ENCODE measurements around the gene COL5A1. TPM values are rescaled to one million over a fixed set of nuclear protein-coding genes. Genes with fewer than 3 reads are reported as not detected.
A peak's percentile ranks its signal among the peaks of the same experiment; 100 is the strongest.
"Not testable (repeated sequence)": the region's sequence is repeated elsewhere in the genome, so short reads cannot be mapped to it uniquely, and the experiment has no call there.

The COL5A1 gene
- total RNA-seq, 1 experiment from 2014 or later = 10.1 TPM

DNA sequence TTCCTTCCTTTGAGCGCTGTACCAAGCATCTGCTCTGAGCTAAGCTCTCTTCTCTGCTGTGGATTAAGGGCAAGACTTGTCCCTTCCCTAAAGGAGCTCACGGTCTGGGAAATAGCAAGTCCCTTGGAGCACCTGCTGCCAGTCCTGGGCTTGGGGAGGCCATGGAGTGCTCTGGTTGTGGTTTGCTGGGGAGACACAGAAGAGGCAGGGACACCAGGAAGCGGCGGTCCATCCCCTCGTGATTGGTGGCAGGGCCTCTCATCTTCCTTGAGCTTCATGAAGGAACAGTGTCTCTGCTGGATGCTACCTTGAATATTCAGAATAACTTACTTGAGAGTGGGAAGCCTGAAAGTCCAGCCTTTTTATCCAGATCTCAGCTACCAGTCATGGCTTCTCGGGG lies 35.3 kb downstream of the COL5A1 start:
- no peak overlapping the region for H3K4me3 ChIP-seq (ENCODE audit: insufficient read depth, low read depth, low read length)
- DNase-seq = no peak
- no peaks in the 10 kb centered on the region for H3K27me3 ChIP-seq (ENCODE audit: control insufficient read depth, insufficient read depth, low read length)
- no peaks in the 10 kb centered on the region for H3K36me3 ChIP-seq (replicated peaks; ENCODE audit: control insufficient read depth, insufficient read depth, low read length)

DNA sequence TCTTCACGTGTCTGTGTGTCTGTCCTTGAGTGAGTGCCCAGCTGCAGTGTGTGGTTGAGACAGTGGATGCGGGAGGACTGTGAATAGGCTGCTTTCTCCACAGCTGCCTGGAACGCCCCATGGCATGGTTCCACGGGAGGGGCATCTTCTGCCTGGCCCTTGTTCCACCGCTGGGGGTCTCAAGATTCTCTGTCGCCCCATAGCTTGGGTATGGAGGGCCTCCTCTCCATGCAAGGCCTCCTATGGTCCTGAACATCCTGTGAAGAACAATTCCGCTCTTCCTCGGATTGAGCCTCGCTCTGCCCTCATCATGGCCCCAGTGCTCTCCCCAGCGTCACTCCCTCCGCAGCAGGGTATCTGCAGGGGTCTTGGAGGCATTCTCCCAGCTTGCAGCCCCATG lies 36.1 kb downstream of the COL5A1 start:
- Histone ChIP-seq H3K4me3 (ENCODE audit: insufficient read depth, low read depth, low read length) (no peak overlapping the region), H3K27me3 (ENCODE audit: control insufficient read depth, insufficient read depth, low read length) (no peaks in the 10 kb centered on the region), H3K36me3 (replicated peaks; ENCODE audit: control insufficient read depth, insufficient read depth, low read length) (no peaks in the 10 kb centered on the region)
- DNase-seq = no peak

DNA sequence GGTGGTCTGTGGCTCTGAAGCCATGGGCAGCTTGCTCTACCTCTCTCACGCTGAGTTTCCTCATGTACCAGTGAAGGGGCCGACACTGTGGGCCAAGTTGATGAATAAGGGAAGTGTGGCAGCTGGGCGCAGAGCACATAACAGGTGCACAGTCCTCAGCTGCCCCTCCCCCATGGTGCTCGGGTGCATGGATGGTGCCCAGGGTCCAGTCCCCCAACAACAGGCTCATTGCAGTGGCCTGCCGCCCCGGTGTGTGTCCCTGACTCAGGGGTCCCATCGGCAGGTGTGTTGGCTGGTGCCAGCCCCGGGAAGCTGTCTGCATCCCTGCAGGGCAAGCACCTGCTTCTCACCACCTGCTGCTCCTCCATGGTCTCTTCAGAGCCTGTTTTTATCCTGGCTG lies 36.6 kb downstream of the COL5A1 start:
- Histone ChIP-seq H3K4me3 (ENCODE audit: insufficient read depth, low read depth, low read length) (no peak overlapping the region), H3K36me3 (replicated peaks; ENCODE audit: control insufficient read depth, insufficient read depth, low read length) (no peaks in the 10 kb centered on the region), H3K27me3 (ENCODE audit: control insufficient read depth, insufficient read depth, low read length) (no peaks in the 10 kb centered on the region)
- DNase-seq = no peak

DNA sequence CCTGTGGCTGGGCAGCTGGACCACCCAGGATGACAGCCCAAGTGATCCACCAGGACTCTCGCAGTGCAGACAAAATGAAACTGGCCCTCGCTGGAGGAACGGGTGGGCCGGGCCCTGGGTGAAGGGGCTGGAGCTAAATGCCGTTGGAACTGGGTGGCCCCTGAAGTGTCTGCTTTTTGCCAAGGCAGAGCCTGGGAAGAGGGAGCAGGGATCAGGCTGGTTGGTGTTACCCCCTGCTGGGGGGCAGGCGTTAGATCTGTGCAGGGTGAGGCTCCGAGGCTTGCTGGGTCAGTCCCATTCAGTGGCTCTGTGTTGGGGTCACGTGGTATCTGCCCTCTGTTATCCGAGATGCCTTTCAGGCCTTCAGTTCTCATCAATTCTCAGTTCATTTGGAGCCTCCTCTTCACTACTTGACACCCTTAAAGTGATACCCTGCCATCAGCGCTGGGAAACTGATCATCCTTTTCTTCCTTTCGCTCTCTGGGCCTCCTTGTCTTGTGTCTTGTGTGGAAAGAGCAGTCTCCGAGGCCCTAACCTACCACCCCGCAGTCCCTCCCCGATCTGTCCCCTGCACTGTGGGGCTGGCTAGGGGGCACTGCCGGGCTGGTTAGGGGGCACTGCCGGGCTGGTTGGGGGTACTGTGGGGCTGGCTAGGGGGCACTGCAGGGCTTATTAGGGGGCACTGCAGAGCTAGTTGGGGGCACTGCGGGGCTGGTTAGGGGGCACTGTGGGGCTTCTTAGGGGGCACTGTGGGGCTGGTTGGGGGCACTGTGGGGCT lies 37.3 kb downstream of the COL5A1 start:
- H3K4me3 ChIP-seq (ENCODE audit: insufficient read depth, low read depth, low read length) = no peak overlapping the region
- no peaks in the 10 kb centered on the region for H3K27me3 ChIP-seq (ENCODE audit: control insufficient read depth, insufficient read depth, low read length)
- no peaks in the 10 kb centered on the region for H3K36me3 ChIP-seq (replicated peaks; ENCODE audit: control insufficient read depth, insufficient read depth, low read length)
- peak; percentile 59 for DNase-seq

DNA sequence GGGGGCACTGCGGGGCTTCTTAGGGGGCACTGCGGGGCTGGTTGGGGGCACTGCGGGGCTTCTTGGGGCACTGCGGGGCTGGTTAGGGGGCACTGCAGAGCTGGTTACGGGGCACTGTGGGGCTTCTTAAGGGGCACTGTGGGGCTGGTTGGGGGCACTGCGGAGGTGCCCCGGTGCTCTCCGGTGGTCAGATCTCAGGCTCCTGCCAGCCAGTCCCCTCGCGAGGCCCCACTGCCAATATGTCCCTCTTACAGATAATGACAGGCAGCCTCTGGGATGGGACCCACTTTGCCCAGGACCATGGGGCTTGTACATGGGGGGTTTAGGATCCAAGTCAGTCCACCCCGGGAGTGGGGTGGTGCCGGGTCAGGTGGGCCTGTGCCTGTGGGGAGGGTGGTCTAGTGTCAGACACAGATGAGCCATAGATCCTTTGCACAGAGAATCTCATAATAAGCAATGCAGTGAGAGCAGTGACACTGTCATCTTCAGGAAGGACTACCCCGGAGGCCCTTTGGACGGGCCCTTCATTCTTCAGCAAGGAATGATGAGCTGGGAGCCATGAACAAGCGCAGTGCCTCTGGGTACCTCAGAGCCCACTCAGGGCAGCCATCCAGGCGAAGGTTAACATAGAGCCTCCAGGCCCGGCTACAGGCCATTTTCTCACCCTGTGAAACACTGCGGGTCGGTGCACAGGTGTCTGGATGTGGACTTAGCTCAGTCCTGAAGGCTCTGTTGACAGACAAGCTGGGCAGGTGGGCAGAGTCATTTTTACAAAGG lies 38.2 kb downstream of the COL5A1 start:
- H3K36me3 ChIP-seq (replicated peaks; ENCODE audit: control insufficient read depth, insufficient read depth, low read length) = no peaks in the 10 kb centered on the region
- H3K27me3 ChIP-seq (ENCODE audit: control insufficient read depth, insufficient read depth, low read length) = no peaks in the 10 kb centered on the region
- no peak overlapping the region for H3K4me3 ChIP-seq (ENCODE audit: insufficient read depth, low read depth, low read length)

DNA sequence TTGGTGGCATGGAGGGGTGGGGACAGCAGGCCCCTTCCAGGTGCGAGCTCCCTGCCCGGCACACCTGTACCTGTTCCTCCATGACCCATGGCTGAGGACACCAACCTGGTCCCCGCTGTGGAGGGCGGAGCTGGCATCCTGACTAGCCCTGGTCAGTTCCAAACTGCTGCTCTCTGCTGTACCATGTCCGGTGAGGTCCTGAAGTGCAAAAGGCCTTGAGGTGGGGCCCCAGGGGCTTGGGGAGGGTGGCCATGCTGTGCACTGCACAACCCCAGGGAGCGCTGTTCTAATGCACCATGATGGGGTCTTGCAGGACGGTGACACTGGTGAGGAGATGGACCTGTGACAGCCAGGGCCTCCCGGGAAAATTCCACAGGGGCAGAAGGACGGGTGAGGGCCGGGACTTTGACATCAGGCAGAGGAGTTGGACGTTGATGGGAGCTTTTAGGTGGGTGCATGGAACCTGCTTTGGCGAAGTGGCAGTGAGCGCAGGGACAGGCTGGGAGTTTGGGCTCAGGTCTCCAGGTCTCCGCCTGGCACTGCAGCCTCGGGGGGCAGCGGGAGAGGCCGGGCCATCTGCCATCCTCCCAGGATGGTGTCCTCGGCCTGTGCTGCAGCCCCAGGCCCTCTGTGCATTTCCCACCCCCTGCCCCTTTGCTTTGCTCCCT lies 38.9 kb downstream of the COL5A1 start:
- no peaks in the 10 kb centered on the region for H3K27me3 ChIP-seq (ENCODE audit: control insufficient read depth, insufficient read depth, low read length)
- no peaks in the 10 kb centered on the region for H3K36me3 ChIP-seq (replicated peaks; ENCODE audit: control insufficient read depth, insufficient read depth, low read length)
- DNase-seq = no peak
- H3K4me3 ChIP-seq (ENCODE audit: insufficient read depth, low read depth, low read length) = no peak overlapping the region

More for the DNA sequence above, 38.2 kb downstream of the COL5A1 start:
- DNase-seq = no peak

DNA sequence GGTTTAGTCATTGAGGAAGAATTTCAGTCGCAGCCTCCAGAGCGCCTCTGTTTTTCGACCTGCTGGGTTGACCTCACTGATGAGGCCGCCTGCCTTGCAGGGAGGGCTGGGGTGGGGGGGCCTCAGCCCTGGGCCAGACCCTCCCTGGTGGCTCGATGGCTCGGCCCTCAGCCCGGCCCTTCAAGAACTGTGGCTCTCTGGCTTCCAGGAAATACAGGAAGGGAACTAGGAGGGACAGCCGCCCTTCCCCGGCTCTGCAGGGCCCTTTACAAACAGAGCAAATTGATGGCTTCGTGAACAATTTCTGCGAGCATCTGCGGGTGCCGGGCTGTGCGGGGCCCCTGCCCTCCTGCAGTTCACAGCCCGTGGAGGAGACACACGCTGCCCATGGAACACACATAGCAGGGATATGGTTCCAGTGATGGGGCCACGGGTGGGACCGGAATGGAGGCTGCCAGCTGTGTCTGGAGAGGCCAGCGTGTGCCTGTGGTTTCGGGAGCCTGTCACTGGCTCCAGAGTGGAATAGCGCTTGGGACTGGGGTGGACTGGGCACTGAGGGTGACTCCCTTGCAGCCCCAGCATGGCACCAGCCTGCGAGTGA lies 39.6 kb downstream of the COL5A1 start:
- Histone ChIP-seq H3K4me3 (ENCODE audit: insufficient read depth, low read depth, low read length) (no peak overlapping the region), H3K27me3 (ENCODE audit: control insufficient read depth, insufficient read depth, low read length) (no peaks in the 10 kb centered on the region), H3K36me3 (replicated peaks; ENCODE audit: control insufficient read depth, insufficient read depth, low read length) (no peaks in the 10 kb centered on the region)
- DNase-seq = peak; percentile 60

DNA sequence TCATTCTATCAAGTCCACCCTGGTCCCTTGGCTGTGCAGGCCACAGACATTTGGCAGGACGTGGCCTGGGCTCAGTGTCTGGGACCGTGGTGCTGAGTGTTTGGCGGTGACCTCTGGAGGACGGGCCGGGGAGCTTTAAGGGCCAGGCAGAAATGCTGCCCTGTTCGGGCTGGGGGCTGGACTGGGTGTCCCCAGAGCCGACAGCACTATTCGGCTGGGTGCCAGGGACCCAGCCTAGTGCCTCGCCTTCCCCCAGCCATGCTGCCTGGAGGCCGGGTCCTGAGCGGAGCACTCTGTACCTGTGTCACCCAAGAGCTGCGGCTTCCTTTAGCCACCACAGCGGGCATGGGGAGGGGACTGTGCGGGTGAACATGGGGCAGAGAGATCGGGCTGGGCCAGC lies 40.4 kb downstream of the COL5A1 start:
- DNase-seq = no peak
- no peaks in the 10 kb centered on the region for H3K27me3 ChIP-seq (ENCODE audit: control insufficient read depth, insufficient read depth, low read length)
- H3K4me3 ChIP-seq (ENCODE audit: insufficient read depth, low read depth, low read length) = no peak overlapping the region
- no peaks in the 10 kb centered on the region for H3K36me3 ChIP-seq (replicated peaks; ENCODE audit: control insufficient read depth, insufficient read depth, low read length)

DNA sequence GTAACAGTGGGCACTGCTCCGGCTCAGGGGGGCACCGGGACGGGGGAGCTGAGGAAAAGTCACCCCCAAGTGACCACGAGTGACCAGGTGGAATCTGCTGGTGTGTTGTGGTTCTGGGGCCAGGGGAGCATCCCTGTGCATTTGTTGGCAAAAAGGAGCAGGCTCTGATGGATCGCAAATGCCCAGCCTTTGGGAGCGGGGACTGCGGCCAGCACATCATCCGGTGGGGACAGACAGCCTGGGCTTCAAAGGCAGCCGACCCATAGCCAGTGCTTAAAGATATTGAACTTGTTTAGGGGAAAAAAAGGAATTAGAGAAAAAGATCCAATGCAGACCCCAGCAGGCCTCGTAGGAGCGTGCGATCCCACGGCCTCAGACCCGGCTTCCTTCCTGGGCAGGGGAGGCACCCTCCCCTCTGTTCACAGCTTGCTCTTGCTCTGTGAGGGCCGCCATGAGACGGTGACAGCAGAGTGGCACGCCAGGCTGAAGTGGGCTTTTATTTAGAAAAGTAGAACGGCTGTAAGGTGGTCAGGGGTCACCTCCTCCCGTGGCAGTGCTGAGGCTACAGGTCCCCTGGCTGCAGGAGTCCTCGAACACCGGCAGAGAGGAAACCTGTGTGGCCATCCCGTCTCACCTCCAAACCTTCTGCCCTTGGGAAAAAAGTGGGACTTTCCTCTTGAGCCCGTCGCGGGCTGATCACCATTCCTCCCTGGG lies 41.2 kb downstream of the COL5A1 start:
- no peak for DNase-seq
- no peaks in the 10 kb centered on the region for H3K27me3 ChIP-seq (ENCODE audit: control insufficient read depth, insufficient read depth, low read length)
- H3K4me3 ChIP-seq (ENCODE audit: insufficient read depth, low read depth, low read length) = no peak overlapping the region
- no peaks in the 10 kb centered on the region for H3K36me3 ChIP-seq (replicated peaks; ENCODE audit: control insufficient read depth, insufficient read depth, low read length)

DNA sequence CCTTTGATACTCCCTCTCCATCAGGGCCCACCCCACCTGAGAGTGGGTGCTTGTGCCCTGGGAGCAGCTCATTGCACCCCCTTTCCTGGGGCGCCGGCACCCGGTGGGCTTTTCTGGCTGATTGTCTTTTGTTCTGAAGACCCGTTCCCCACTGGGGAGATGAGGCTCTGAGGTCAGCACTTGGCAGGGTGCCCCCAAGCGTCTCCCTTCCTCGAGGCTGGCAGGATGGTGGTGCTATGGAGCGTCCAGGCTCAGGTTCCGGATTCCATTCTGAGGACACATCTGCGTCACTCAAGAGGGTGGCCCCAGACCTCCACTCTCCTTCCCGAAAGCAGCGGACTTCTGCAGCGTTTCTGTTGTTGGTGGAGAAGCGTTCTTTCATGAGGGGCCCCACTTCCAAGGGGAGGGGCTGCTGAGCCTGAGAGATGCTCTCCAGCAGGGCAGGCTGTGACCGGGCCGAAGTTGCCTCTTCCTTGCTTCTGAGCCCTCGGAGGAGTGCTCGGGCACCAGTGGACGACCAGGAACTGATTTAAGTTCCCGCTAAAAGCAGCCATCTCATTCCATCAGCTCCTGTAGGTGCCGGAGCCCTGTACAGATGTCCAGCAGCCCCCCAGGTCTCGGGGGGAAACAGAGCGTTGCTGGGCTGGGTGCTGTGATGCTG lies 42.2 kb downstream of the COL5A1 start:
- DNase-seq = no peak
- no peaks in the 10 kb centered on the region for H3K27me3 ChIP-seq (ENCODE audit: control insufficient read depth, insufficient read depth, low read length)
- no peak overlapping the region for H3K4me3 ChIP-seq (ENCODE audit: insufficient read depth, low read depth, low read length)
- no peaks in the 10 kb centered on the region for H3K36me3 ChIP-seq (replicated peaks; ENCODE audit: control insufficient read depth, insufficient read depth, low read length)

DNA sequence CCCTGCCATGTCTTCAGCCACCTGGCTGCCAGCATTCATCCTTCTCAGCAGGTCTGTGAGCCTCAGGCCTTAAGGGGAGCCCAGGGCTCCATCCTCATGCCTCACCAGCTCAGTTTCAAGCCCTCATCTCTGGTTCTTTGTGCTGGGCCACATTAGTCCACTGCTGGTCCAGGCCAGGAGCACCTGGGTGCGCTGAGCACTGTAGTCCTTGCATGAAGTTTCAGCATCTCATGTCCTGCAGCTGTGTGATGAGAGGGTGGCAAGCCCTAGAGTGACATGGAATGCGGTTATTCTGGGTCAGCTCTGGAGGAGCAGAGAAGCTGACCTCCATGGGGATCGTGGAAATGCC lies 42.7 kb downstream of the COL5A1 start:
- DNase-seq = no peak
- Histone ChIP-seq H3K27me3 (ENCODE audit: control insufficient read depth, insufficient read depth, low read length) (no peaks in the 10 kb centered on the region), H3K4me3 (ENCODE audit: insufficient read depth, low read depth, low read length) (no peak overlapping the region), H3K36me3 (replicated peaks; ENCODE audit: control insufficient read depth, insufficient read depth, low read length) (no peaks in the 10 kb centered on the region)

DNA sequence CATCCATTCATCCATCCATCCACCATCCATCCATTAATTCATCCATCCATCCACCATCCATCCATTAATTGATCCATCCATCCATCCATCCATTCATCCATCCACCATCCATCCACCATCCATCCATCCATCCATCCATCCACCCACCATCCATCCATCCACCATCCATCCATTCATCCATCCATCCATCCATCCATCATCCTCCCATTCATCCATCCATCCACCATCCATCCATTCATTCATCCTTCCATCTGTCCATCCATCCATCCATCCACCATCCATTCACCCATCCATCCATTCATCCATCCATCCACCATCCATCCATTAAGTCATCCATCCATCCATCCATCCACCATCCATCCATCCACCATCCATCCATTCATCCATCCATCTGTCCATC lies 43.3 kb downstream of the COL5A1 start:
- not testable (repeated sequence) for H3K27me3 ChIP-seq (ENCODE audit: control insufficient read depth, insufficient read depth, low read length); DNase-seq; H3K36me3 ChIP-seq (replicated peaks; ENCODE audit: control insufficient read depth, insufficient read depth, low read length); H3K4me3 ChIP-seq (ENCODE audit: insufficient read depth, low read depth, low read length)

DNA sequence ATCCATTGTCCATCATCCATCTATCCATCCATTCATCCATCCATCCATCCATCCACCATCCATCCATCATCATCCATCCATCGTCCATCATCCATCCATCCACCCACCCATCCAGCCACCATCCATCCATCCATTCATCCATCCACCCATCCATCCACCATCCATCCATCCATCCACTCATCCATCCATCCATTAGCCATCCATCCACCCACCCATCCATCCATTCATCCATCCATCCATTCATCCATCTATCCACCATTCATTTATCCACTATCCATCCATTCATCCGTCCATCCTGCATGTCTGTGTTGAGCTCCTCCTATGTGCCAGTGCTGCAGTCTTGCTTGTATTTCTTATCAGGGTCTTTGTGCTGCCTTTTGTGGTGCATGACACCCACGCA lies 44.2 kb downstream of the COL5A1 start:
- DNase-seq = no peak
- no peaks in the 10 kb centered on the region for H3K27me3 ChIP-seq (ENCODE audit: control insufficient read depth, insufficient read depth, low read length)
- no peak overlapping the region for H3K4me3 ChIP-seq (ENCODE audit: insufficient read depth, low read depth, low read length)
- H3K36me3 ChIP-seq (replicated peaks; ENCODE audit: control insufficient read depth, insufficient read depth, low read length) = no peaks in the 10 kb centered on the region

DNA sequence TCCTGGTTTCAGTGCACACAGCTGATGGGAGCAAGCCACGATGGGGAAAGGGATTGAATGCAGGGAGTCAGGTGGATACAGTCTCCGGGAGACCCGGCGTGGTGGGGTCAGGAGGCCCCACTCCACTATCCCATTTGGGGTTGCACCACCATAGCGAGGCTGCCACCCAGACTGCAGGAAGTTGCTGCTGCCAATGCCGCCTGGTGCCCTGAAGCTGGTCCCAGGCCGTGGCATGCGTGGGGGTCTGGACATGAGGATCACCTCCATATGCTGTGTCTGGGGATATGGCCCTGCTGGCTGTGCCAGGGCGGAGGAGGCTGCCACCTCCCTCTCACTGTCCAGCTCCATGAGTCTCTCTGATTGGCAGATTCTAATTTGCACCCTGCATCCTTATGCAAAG lies 45.3 kb downstream of the COL5A1 start:
- H3K4me3 ChIP-seq (ENCODE audit: insufficient read depth, low read depth, low read length) = no peak overlapping the region
- H3K27me3 ChIP-seq (ENCODE audit: control insufficient read depth, insufficient read depth, low read length) = no peaks in the 10 kb centered on the region
- no peaks in the 10 kb centered on the region for H3K36me3 ChIP-seq (replicated peaks; ENCODE audit: control insufficient read depth, insufficient read depth, low read length)
- DNase-seq = no peak
